HG03196 (cell line): ENCODE measurements around the gene GRHL1.

Source experiments
- ATAC-seq: cut with Tn5 transposase; IDR thresholded peaks from one replicate; pipeline ENCODE4 v1.9.1; 2021; ENCODE audit not compliant: unreplicated experiment

Gene GRHL1

DNA sequence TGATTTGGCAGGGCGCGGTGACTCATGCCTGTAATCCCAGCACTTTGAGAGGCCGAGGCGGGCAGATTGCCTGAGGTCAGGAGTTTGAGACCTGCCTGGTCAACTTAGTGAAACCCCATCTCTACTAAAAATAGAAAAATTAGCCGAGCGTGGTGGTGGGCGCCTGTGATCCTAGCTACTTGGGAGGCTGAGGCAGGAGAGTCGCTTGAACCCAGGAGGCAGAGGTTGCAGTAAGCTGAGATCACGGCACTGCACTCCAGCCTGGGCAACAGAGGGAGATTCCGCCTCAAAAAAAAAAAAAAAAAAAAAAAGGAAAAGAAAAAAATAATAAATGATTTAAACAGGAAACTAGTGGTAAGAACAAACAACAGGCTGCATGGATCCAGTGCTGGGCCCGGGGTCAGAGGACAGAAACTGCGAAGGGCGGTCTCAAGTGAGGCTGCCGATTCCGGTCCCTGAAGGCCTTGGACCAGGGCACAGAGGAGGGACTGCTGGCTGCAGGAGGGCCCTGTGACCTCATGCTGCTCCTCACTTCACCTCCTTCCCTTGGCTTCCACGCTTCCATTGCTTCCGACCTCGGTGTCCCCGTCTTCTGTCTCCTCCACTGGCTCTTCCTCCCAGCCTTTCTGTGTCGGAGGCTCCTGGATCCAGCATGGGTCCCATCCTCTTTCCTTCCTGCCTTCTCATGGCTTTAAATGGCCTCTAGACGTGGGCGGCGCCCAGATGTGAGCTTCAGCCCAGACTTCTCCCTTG, 2.1 kb upstream of the GRHL1 start:
- no peak for ATAC-seq

DNA sequence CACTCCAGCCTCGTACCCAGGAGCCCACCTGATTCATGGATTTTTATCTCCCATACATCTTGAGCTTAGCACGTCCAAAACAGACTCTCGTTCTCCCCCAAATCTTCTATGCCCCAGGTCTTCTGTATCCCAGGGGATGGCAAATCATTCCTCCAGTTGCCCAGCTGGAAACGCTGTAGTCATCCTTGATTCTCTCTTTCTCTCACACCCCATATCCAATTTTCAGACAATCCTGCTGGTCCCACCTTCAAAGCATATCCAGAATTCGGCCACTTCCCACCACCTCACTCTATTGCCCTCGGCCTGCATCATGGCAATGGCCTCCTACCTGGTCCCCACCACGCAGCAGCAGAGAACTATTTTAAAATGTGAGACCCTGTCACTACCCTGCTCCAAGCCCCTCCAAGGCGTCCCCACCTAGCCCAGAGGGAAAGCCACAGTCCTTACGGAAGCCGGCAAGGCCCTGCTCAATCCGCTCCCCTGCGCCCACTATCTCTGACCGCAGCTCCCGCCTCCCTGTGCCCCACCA, 1.4 kb upstream of the GRHL1 start:
- no peak for ATAC-seq

DNA sequence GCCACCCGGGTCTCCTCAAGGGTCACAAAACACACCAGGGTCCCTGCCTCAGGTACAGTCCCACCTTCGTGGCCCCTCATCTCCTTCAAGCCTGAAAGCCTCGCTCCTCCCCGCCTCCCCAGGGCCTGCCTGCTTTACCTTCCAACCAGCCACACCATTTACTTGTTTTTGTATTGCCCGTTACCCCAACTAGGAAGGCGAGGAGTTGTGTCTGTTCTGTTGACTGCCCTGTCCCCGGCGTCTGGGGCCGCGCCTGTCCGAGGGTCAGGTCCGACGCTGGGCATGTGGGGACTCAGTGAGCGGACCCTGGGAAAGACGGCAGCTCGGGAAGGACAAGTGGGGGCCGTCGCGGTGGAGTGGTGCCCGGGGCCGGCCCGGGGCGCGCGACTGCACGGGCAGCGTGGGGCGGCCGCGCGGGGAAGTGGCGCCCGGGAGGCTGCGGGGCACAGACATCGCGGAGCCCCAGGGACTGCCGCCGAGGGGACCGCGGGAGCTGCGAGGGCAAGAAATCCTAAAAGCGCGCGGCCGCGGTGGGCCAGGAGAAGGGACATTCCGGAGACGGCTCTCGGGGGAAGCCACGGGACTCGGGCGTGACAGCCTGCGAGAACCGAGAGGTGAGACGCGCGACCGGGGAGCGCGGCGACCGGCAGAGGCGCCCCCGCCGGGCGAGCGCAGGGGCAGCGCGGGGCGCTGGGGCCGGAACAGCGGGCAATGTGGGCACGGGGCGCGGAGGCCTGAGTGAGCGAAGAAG, 797 bp upstream of the GRHL1 start:
- no peak for ATAC-seq

DNA sequence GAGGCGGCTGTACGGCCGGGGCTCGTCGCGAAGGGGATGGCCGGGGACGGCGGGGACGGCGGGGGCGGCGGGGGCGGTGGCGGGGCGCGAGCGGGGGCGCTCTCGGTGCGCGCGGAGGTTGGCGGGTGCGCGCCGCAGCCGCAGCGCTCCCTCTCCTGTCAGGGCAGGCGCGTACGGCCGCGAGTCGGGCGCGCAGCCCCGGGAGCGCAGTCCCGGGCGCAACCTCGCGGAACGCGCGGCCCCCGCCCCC, 296 bp upstream of the GRHL1 start:
- ATAC-seq, result no peak

DNA sequence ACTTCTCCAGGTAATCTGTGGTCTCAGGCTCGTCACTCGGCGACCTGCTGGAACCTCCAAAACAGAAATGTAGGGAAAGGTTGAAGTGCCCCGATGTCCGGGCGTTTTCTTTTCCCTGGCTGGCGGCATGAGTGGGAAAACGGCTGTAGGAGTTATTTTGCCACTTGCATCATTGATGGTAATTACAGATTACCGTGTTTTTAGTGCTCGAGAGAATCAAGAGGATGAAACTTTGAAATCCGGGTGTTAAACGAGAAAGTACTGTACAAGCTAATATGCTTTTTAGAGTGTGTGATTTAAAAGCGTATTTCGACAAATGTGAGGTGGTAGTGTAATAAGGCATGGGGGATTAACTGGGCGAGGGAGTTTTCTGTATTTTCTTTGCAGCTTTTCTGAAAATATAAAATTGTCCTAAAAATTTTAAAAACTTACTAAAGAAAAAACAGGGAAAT, 819 bp downstream of the GRHL1 start:
- ATAC-seq, result no peak

DNA sequence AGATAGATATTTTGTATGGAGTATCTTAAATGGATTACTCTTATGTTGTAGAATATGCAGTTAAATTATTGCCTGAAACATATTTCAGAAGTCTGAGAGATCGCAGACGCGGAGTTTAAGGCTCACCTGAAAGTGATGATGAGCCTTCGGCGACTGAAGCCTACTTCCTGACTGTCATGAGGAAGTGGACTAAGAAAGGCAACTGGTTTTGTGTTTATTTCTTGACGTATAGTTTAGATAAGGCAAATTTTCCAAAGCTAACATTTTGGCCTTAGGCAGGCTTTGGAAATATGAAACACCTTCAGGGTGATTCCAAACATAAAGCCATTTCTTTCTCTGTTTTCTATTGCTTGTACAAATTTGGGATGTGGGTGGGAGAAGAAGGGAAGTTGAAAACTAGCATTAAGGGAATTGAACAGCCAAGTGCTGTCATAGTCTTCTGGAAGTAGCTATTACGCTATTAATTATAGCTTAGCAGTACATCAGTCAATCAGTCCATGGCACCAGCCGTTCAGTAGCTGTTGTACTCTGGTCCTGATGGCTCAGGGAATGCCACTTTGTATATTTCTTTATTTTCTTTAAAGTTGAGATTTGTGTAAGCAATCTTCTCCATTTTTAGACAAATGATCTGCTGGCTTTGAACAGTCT, 1.5 kb downstream of the GRHL1 start:
- ATAC-seq, result no peak

DNA sequence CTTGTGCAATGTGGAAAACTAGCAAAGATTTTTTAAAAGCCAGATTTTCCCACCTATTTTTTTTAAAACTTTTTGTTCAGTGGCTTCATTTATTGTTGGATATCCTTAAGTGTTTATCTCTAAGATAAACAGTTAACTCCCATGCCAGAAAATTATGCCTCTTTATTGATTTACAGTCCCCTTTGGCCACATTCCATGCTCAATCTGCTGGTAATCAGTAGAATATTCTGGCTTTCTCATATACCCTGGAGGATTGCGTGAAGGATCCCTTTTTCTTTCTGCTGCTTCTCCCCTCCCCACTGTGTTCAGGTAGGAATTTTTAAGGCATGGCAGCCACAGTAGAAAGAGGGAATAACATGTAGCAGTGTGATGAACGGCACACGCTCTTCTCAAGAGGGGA, 2.6 kb downstream of the GRHL1 start:
- ATAC-seq, result no peak

DNA sequence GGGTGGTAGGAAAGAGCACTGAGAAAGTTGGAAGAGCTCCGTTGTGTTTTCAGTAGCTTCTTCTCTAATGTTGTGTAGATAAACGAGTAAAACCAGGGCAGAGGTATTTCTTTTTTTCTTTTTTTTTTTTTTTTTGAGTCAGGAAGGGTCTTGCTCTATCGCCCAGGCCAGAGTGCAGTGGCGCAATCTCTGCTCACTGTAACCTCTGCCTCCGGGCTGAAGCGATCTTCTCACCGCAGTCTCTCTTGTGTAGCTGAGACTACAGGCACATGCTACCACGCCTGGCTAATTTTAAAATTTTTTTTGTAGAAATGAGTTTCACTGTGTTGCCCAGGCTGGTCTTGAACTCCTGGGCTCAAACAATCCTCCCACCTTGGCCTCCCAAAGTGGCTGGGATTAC, 6.6 kb downstream of the GRHL1 start:
- ATAC-seq, result no peak

DNA sequence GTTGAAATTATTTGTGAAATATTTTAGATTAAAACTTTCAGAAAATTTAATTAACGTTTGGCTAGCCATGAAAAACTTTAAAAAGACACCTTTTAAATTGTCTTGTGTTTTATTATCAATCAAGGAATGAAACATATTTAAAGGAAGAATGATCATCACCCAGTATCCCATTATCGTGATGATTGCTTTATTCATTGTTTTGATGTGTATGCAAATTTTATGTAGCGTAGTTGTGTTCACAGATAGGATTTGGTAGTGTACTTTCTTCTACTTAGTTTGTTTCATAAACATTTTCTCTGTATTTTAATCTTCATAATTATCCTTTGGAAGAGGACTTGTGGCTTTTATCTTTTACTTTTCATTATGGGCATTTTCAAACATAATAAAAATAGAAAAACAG, 7.8 kb downstream of the GRHL1 start:
- ATAC-seq, result no peak

DNA sequence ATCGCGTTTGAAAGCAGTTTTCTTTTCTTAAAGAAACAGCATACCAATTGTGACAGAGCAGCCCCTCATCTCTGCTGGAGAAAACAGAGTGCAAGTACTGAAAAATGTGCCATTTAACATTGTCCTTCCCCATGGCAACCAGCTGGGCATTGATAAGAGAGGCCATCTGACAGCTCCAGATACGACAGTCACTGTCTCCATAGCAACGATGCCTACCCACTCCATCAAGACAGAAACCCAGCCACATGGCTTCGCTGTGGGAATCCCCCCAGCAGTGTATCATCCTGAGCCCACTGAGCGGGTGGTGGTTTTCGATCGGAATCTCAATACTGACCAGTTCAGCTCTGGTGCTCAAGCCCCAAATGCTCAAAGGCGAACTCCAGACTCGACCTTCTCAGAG, 9.5 kb downstream of the GRHL1 start:
- ATAC-seq, result no peak

DNA sequence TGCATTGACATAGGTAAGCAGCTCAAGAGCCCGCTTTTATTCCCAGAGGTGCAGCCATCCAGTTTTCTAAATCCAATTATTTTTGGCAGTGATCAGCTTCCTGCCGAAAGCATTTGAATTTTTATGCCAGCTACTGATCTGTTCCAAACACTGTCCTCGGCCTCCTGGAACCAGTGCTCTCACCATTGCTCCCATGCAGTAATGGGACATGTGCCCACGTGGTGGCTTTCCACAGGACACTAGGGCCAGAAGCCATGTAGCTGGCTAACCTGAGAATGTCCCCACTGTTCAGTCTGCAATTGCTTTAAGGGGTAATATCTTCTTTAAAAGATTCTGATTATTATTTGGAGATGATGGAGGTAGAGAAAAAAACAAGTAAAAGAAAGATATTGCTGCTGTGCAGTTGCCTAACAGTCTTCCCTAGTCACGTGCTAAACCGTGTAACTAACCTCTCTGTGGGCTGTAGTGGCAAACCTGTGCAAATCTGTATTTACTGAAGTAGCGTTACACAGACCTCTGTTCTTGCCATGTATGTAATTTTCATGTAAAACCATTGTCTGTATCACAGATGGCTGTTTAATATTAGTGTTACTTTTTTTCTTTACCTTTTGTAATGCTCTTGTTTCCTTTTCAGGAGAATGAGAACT, 13.0 kb downstream of the GRHL1 start:
- no peak for ATAC-seq

DNA sequence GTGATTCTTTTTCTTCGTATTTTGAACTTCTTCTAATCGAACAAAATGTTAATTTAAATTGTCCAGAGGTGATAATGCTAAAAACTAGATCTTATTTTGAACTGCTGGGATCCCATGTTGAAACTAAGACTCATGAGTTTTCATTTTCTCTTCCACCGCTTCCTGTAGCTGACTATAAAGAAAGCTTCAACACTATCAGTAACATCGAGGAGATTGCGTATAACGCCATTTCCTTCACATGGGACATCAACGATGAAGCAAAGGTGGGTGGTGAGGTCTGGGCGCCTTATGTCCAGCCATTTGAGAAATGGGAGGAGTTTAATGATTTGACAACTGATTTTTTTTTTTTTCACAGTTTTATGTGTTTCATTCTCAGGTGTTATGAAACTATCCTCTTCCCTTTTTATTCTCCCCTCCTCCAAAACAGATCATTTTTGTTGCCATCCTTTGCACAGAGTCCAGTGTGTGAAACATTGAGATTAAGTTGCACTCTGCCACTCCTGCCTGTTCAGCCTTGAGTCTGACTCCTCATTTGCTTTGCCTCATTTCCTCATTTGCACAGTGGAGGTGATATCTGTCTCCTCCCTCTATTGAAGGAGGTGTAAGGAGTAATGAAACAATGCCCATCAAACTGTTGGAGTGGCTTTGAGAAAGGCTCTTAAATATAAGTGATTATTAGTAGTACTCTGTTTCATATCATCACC, 13.8 kb downstream of the GRHL1 start:
- ATAC-seq, result no peak

DNA sequence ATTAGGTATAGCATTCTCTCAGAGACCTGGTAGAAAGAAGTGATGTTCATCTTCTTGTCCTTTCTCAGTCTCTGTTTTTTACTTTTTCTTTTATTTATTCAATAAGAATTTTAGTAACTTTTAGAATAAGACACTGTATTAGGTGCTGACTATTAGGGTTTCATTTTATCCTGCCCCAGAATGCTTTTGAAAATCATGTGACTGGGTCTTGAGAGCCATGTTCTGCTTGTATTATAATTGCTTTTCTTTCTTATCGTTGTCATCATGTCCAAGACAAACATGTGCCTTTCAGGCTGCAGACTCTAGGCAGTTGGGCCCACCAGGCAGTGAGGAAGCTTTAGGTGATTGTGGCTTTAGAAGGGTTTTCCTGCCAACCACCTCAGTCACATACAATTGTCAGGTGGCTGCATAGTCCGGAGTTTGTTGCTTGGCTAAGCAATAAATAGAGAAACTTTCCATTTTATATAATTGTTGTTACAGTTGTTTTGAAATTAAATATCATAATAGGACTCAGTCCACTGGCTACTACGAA, 15.1 kb downstream of the GRHL1 start:
- no peak for ATAC-seq

DNA sequence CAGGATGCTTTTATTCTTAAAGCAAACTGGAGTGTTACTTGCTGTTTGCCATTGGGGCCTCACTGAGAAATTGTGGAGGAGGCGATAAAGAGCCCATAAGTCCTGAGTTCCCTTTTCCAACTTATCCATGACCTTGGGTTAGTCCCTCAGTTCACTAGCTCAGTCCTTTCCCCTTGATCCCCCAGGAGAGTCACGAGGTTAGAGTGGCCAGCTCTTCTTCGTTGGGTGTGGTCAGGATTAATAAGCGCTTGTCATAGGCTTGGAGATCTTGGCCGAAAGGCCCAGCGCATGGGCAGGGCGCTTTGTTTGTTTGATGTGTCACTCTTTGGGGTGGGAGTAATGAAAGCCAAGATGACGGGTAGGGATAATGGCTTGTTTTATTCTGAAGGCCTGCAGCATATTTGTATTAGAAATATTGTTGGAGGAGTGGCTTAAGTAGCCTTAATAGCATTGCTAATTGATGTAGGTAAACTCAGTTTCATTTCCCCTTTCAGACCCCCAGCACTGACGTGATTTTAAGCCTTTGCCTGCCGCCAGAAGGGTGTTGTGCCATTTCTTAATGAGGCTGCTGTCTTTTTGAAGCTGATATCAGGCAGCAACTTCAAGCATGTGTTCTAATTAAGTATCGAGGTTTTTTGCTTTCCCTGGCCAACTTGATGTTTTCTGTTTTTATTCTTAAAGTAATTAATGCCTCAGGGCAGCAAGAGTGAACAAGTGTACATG, 15.7 kb downstream of the GRHL1 start:
- ATAC-seq, result no peak

DNA sequence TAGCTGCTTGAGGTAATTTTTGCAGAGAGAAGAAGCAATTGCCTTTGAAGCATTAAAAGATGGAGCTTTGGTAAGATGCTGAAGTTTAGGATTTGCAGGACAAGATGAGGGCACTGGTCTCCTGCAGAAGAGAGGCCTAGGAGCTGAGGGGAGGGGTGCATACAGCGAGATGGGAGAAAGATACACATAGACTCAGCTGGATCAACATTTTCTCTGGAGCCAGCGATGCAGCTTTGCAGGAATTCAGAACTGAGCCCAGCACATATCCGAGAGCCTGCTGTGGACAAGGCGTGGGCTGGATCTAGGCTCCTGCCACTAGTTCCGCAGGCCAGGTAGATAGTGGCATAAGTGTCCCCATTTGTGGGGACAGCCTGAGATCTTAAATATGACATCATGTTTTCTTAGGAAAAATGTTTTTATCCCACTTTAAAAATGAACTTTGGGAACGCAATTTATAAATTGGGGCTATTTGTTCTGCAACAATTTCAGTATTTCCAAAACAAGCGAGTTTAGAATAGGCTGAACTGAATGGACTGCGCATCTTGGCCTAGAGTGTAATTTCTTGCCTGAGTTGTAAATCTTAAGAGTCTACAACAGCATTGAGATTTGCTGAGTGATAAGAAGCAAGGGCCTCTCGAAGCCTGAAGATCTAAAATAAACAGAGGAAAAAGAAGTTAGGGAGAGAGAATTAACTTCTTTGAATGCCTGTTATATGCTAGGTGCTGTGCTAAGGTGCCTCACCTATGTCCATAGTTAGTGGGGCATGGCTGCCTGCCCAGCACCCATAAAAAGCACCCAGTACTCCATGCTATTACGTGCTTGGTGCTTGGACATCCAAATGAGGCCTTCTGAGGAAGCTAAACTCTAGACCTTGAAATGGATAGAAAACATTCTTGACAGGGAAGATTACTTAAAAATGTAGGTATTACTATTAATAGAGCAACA, 17.3 kb downstream of the GRHL1 start:
- no peak for ATAC-seq

DNA sequence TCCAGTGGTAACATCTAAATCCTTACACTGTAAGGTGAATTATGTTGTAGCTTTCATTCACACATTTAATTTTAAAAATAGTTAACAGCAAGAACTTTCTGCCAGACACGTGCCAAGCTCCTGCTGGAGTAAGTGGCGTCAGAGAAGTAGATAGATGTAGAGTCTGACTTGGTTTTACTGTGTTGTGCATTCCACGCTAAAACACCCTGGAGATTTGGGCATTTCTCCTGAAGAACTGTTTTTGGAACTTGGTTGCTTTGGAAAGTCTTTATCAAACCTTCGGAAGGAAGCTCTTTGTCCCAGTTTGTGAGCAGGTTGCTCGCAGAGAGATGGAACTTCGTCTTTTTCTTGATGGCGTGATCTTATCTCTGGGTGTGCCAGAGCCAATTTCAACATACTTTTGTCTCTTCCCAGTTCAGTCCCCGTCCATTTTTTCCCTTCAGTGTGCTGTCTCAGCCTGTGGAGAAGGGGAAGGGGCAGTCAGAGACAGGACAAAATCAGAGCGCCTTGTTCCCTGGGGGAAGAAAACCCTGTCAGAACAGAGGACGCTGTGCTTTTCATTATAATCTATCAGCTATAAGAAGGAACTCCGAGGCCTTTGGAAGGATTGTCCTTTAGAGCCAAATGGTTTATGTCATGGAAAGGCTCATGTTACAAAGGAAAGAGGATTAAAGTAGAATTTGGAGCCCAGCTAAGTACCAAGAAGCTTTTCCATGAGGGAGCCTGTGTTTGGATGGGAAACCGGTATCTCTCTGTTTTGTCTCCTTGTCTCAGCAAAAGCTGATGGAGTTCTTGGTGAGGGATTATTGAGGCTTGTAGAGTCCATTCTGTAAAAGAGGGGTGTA, 18.9 kb downstream of the GRHL1 start:
- ATAC-seq, result no peak

DNA sequence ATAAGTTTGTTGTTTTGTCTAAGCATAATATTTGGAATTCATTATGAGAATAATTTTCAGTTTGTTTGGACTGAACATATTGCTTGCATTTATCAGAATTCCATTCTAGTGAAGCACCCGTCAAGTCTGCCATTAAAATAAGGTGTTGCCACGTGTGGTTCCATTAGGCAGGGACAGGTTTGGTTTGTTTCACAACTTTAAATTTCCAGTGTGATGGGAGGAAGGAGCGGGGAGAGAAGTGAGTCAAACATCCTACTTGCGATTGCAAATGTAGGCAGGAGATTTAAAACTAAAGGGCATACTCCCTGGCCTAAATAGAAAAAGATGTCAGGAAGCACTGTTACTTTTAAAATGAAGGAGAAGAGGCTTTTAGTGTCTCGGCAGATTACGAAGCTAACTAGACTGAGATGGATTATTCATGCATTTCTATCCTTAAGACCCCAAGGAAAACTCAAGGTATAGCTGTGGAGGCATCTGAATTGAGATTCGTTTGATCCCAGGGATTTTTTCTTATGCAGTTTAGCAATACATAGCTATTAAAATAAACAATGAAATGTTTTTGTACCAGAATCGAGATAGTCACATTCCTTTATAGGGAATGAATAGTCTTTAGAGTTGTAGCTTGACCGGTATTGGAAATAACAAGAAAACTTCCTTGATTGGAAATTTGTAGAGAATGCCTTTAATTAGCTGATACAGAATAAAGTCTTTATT, 19.8 kb downstream of the GRHL1 start:
- ATAC-seq, result no peak
